ENCODE results near the gene RIT2.

RIT2 gene

GRCh38 chr18:43049021-43049420 lies 66.5 kb downstream of the RIT2 start:
- Histone ChIP-seq H3K9ac (ENCODE audit: low read depth, low read length) (no peak overlapping the region), H3K9me3 (ENCODE audit: insufficient read depth, low read depth, low read length) (no peaks in the 10 kb centered on the region), H3K27me3 (ENCODE audit: insufficient read depth, low read length) (no peaks in the 10 kb centered on the region), H3K4me1 (ENCODE audit: insufficient read depth, low read length) (no peaks in the 10 kb centered on the region), H3K27ac (ENCODE audit: low read depth, low read length) (no peak overlapping the region), H3K36me3 (ENCODE audit: insufficient read depth, low read length) (no peaks in the 10 kb centered on the region), H3K4me3 (ENCODE audit: low read length) (no peak overlapping the region)
- 94% methylated on average over 3 of the region's 3 CpGs for WGBS

- Histone ChIP-seq H3K27me3 (ENCODE audit: insufficient read depth, low read length) (no peaks in the 10 kb centered on the region), H3K9me3 (ENCODE audit: insufficient read depth, low read depth, low read length) (no peaks in the 10 kb centered on the region), H3K4me3 (ENCODE audit: low read length) (no peak overlapping the region), H3K36me3 (ENCODE audit: insufficient read depth, low read length) (no peaks in the 10 kb centered on the region), H3K9ac (ENCODE audit: low read depth, low read length) (no peak overlapping the region), H3K4me1 (ENCODE audit: insufficient read depth, low read length) (no peaks in the 10 kb centered on the region), H3K27ac (ENCODE audit: low read depth, low read length) (no peak overlapping the region)
- WGBS: 79% methylated on average over 2 of the region's 2 CpGs
Observed at GRCh38 chr18:43046322-43046721, 69.2 kb downstream of the RIT2 start.

- H3K9me3 ChIP-seq (ENCODE audit: insufficient read depth, low read depth, low read length): no peaks in the 10 kb centered on the region
- H3K27ac ChIP-seq (ENCODE audit: low read depth, low read length): no peak overlapping the region
- no peak overlapping the region for H3K9ac ChIP-seq (ENCODE audit: low read depth, low read length)
- WGBS: 100% methylated on average over 2 of the region's 4 CpGs
- no peaks in the 10 kb centered on the region for H3K36me3 ChIP-seq (ENCODE audit: insufficient read depth, low read length)
- H3K4me3 ChIP-seq (ENCODE audit: low read length): no peak overlapping the region
- H3K4me1 ChIP-seq (ENCODE audit: insufficient read depth, low read length): no peaks in the 10 kb centered on the region
- no peaks in the 10 kb centered on the region for H3K27me3 ChIP-seq (ENCODE audit: insufficient read depth, low read length)
Observed at GRCh38 chr18:43043626-43044025, 71.9 kb downstream of the RIT2 start.

GRCh38 chr18:43040281-43040680 lies 75.2 kb downstream of the RIT2 start:
- H3K36me3 ChIP-seq (ENCODE audit: insufficient read depth, low read length): no peaks in the 10 kb centered on the region
- WGBS: 100% methylated on average over 2 of the region's 2 CpGs

DNA sequence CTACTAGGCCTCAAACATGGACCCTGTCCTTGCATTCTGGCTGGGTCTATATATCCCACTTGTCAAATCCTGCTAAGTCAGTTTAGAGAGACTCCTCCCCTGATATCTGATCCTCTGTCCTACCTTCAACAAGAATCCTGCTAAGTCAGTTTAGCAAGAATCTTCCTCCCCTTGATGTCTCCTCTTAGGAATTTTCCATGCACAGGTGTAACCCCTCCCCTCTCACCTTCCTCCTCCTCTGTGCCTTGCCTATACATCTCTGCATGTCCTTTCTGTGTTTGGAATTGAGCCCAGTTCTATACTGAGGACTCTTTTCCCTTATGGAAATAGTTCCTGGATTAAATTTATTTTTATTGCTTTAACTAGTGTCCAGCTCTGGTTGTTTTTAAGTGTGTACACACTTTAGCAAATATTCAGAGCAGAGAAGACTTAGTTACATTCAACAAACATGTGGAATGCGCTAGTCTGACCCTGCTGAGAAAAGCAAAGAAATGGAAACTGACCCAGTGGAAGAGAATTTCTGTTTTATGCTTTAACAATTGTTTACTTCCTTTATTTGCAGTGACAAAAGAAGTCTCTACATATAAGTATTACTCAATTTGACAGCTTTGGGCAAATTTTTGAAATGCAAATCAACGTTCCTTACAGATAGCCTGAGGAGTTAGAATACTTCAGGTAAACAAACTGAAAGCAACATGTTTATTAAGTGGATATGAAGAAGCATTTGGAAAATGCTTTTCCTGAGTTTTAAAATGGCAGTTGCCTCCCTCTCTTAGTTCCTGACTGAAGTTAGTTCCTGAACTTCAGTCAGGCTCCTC lies 80.6 kb downstream of the RIT2 start:
- WGBS: 31% methylated on average over 2 of the region's 2 CpGs
- Histone ChIP-seq H3K27me3 (ENCODE audit: insufficient read depth, low read length) (no peaks in the 10 kb centered on the region), H3K4me3 (ENCODE audit: low read length) (peak overlapping the region; percentile 6; the same call in 1 of the 2 replicates), H3K36me3 (ENCODE audit: insufficient read depth, low read length) (no peaks in the 10 kb centered on the region), H3K27ac (ENCODE audit: low read depth, low read length) (peak overlapping the region; percentile 79), H3K9ac (ENCODE audit: low read depth, low read length) (0 out of 2 replicates have a peak overlapping the region, but pooled peaks have one; percentile 19), H3K9me3 (ENCODE audit: insufficient read depth, low read depth, low read length) (no peaks in the 10 kb centered on the region), H3K4me1 (ENCODE audit: insufficient read depth, low read length) (peaks cover 26% of the 10 kb centered on the region)

More at GRCh38 chr18:43040281-43040680, 75.2 kb downstream of the RIT2 start:
- Histone ChIP-seq H3K4me1 (ENCODE audit: insufficient read depth, low read length) (peaks cover 7% of the 10 kb centered on the region; the same call in 1 of the 2 replicates), H3K9me3 (ENCODE audit: insufficient read depth, low read depth, low read length) (no peaks in the 10 kb centered on the region), H3K27me3 (ENCODE audit: insufficient read depth, low read length) (no peaks in the 10 kb centered on the region), H3K9ac (ENCODE audit: low read depth, low read length) (no peak overlapping the region), H3K27ac (ENCODE audit: low read depth, low read length) (no peak overlapping the region), H3K4me3 (ENCODE audit: low read length) (no peak overlapping the region)

- Histone ChIP-seq H3K36me3 (ENCODE audit: insufficient read depth, low read length) (no peaks in the 10 kb centered on the region), H3K4me1 (ENCODE audit: insufficient read depth, low read length) (peaks cover 26% of the 10 kb centered on the region), H3K9ac (ENCODE audit: low read depth, low read length) (no peak overlapping the region), H3K4me3 (ENCODE audit: low read length) (no peak overlapping the region), H3K27me3 (ENCODE audit: insufficient read depth, low read length) (no peaks in the 10 kb centered on the region), H3K9me3 (ENCODE audit: insufficient read depth, low read depth, low read length) (no peaks in the 10 kb centered on the region), H3K27ac (ENCODE audit: low read depth, low read length) (no peak overlapping the region)
- 83% methylated on average over 1 of the region's 1 CpG for WGBS
Observed at GRCh38 chr18:43031169-43031568, 84.3 kb downstream of the RIT2 start.

- Histone ChIP-seq H3K27ac (ENCODE audit: low read depth, low read length) (no peak overlapping the region), H3K9ac (ENCODE audit: low read depth, low read length) (no peak overlapping the region), H3K4me3 (ENCODE audit: low read length) (no peak overlapping the region), H3K36me3 (ENCODE audit: insufficient read depth, low read length) (no peaks in the 10 kb centered on the region), H3K4me1 (ENCODE audit: insufficient read depth, low read length) (peaks cover 11% of the 10 kb centered on the region), H3K9me3 (ENCODE audit: insufficient read depth, low read depth, low read length) (no peaks in the 10 kb centered on the region), H3K27me3 (ENCODE audit: insufficient read depth, low read length) (no peaks in the 10 kb centered on the region)
Observed at GRCh38 chr18:43029414-43029813, 86.1 kb downstream of the RIT2 start.

GRCh38 chr18:43022874-43023273 lies 92.6 kb downstream of the RIT2 start:
- Histone ChIP-seq H3K4me1 (ENCODE audit: insufficient read depth, low read length) (no peaks in the 10 kb centered on the region), H3K9ac (ENCODE audit: low read depth, low read length) (no peak overlapping the region), H3K27ac (ENCODE audit: low read depth, low read length) (no peak overlapping the region), H3K4me3 (ENCODE audit: low read length) (no peak overlapping the region), H3K9me3 (ENCODE audit: insufficient read depth, low read depth, low read length) (no peaks in the 10 kb centered on the region), H3K27me3 (ENCODE audit: insufficient read depth, low read length) (no peaks in the 10 kb centered on the region), H3K36me3 (ENCODE audit: insufficient read depth, low read length) (no peaks in the 10 kb centered on the region)
- WGBS: 90% methylated on average over 3 of the region's 3 CpGs

- Histone ChIP-seq H3K4me1 (ENCODE audit: insufficient read depth, low read length) (no peaks in the 10 kb centered on the region), H3K36me3 (ENCODE audit: insufficient read depth, low read length) (no peaks in the 10 kb centered on the region), H3K27ac (ENCODE audit: low read depth, low read length) (no peak overlapping the region), H3K9me3 (ENCODE audit: insufficient read depth, low read depth, low read length) (no peaks in the 10 kb centered on the region), H3K4me3 (ENCODE audit: low read length) (no peak overlapping the region), H3K27me3 (ENCODE audit: insufficient read depth, low read length) (no peaks in the 10 kb centered on the region), H3K9ac (ENCODE audit: low read depth, low read length) (no peak overlapping the region)
- WGBS: 93% methylated on average over 1 of the region's 1 CpG
Observed at GRCh38 chr18:43017622-43018021, 97.9 kb downstream of the RIT2 start.

DNA sequence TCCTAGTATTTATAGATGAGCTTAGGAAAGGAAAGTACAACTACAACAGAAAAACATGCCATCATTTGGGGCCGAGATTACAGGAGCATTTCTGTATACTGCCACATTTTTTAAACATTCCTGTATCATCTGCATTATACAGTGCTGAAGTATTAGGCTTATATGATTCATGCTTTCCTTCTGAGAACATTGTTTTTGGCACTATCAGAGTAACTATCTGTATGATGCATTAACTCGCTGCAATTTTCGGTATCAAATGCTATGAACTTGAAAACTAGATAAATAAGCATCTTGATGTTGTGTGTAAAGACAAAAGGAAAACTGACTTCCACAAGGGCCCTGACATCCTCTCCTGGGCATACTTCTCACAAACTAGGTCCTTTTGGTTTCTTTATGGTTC lies 102.0 kb downstream of the RIT2 start:
- H3K9me3 ChIP-seq (ENCODE audit: insufficient read depth, low read depth, low read length): no peaks in the 10 kb centered on the region
- no peak overlapping the region for H3K27ac ChIP-seq (ENCODE audit: low read depth, low read length)
- peaks cover 11% of the 10 kb centered on the region; the same call in 1 of the 2 replicates for H3K4me1 ChIP-seq (ENCODE audit: insufficient read depth, low read length)
- WGBS: 93% methylated on average over 3 of the region's 3 CpGs
- no peak overlapping the region for H3K4me3 ChIP-seq (ENCODE audit: low read length)
- H3K27me3 ChIP-seq (ENCODE audit: insufficient read depth, low read length): no peaks in the 10 kb centered on the region
- H3K9ac ChIP-seq (ENCODE audit: low read depth, low read length): no peak overlapping the region
- no peaks in the 10 kb centered on the region for H3K36me3 ChIP-seq (ENCODE audit: insufficient read depth, low read length)

GRCh38 chr18:43012951-43013350 lies 102.5 kb downstream of the RIT2 start:
- Histone ChIP-seq H3K4me3 (ENCODE audit: low read length) (no peak overlapping the region), H3K9ac (ENCODE audit: low read depth, low read length) (no peak overlapping the region), H3K27me3 (ENCODE audit: insufficient read depth, low read length) (no peaks in the 10 kb centered on the region), H3K9me3 (ENCODE audit: insufficient read depth, low read depth, low read length) (no peaks in the 10 kb centered on the region), H3K27ac (ENCODE audit: low read depth, low read length) (no peak overlapping the region), H3K36me3 (ENCODE audit: insufficient read depth, low read length) (no peaks in the 10 kb centered on the region), H3K4me1 (ENCODE audit: insufficient read depth, low read length) (peaks cover 11% of the 10 kb centered on the region; the same call in 1 of the 2 replicates)
- 94% methylated on average over 2 of the region's 2 CpGs for WGBS

All from HUES64 (cell line).